Upper lobe of right lung (tissue), 1 donor: ENCODE results near the gene CORO2A. TPM values are rescaled to one million over a fixed set of nuclear protein-coding genes. Genes with fewer than 3 reads are reported as not detected.

Source experiments
- ATAC-seq: fragments of 200-7000 bp; cut with Tn5 transposase; one replicate; pipeline ENCODE4 v1.9.1; 2020; ENCODE audit warnings: mild to moderate bottlenecking, moderate library complexity
- DNase-seq: peaks from one replicate; pipeline ENCODE4 v3.0.0-alpha.2; 2020
- H3K27ac ChIP-seq: fragments of 200-600 bp; one replicate; pipeline ENCODE4 v1.8.0; 2022
- H3K27me3 ChIP-seq: fragments of 200-600 bp; one replicate; pipeline ENCODE4 v1.8.0; 2022; ENCODE audit warnings: mild to moderate bottlenecking
- H3K36me3 ChIP-seq: fragments of 200-600 bp; one replicate; pipeline ENCODE4 v1.8.0; 2022
- H3K4me1 ChIP-seq: fragments of 200-600 bp; one replicate; pipeline ENCODE4 v1.8.0; 2022
- H3K4me3 ChIP-seq: fragments of 200-600 bp; one replicate; pipeline ENCODE4 v1.8.0; 2022; ENCODE audit warnings: mild to moderate bottlenecking
- H3K9me3 ChIP-seq: fragments of 200-600 bp; one replicate; pipeline ENCODE4 v1.8.0; 2022
- CTCF ChIP-seq: fragments of 200-600 bp; IDR thresholded peaks from one replicate; pipeline ENCODE4 v1.8.0; 2022; ENCODE audit warnings: antibody characterized with exemption
- intact Hi-C: fragments of 100-400 bp; cut with DNase I; formaldehyde crosslinking; loops from one replicate; pipeline ENCODE4 v1.11.0; 2022
- total RNA-seq: library from RNA; stranded (reverse); fragmentation: NEBNext Ultra II Directional; extraction: Animal tissue kit (Norgen Biotek cat#: 25700); gene quantifications from one replicate; pipeline ENCODE4 v1.2.1, GENCODE V29; 2021
- donor health status: DM: no; HTN: yes; CAD: no; lungs with severe emphysema.

CORO2A gene
- total RNA-seq, 1 donor from 2014 or later = 20.0 TPM

GRCh38 chr9:98226516-98226915 lies 34.1 kb upstream of the CORO2A start:
- Histone ChIP-seq H3K27ac (no peak overlapping the region), H3K4me1 (peaks cover 11% of the 10 kb centered on the region), H3K9me3 (no peaks in the 10 kb centered on the region), H3K4me3 (no peak overlapping the region), H3K27me3 (no peaks in the 10 kb centered on the region), H3K36me3 (peaks cover 60% of the 10 kb centered on the region)
- ATAC-seq (no peak), DNase-seq (no peak)
- intact Hi-C loops = no loop called here
- no peak for TF ChIP-seq CTCF

- H3K36me3 ChIP-seq = peaks cover 60% of the 10 kb centered on the region
- intact Hi-C loops = no loop called here
Observed at GRCh38 chr9:98225015-98225442, 32.6 kb upstream of the CORO2A start.

GRCh38 chr9:98222885-98223691 lies 30.7 kb upstream of the CORO2A start:
- ATAC-seq (peak; percentile 69), DNase-seq (no peak)
- Histone ChIP-seq H3K4me3 (no peak overlapping the region), H3K27me3 (no peaks in the 10 kb centered on the region), H3K4me1 (peaks cover 11% of the 10 kb centered on the region), H3K9me3 (no peaks in the 10 kb centered on the region), H3K27ac (peak overlapping the region; percentile 42), H3K36me3 (peaks cover 55% of the 10 kb centered on the region)
- no peak for TF ChIP-seq CTCF
- intact Hi-C loops = no loop called here

More at GRCh38 chr9:98225015-98225442, 32.6 kb upstream of the CORO2A start:
- Histone ChIP-seq H3K27me3 (no peaks in the 10 kb centered on the region), H3K9me3 (no peaks in the 10 kb centered on the region), H3K27ac (no peak overlapping the region), H3K4me3 (no peak overlapping the region), H3K4me1 (peaks cover 11% of the 10 kb centered on the region)
- no peak for TF ChIP-seq CTCF
- no peak for ATAC-seq
- DNase-seq = no peak

- Histone ChIP-seq H3K9me3 (no peaks in the 10 kb centered on the region), H3K36me3 (peaks cover 67% of the 10 kb centered on the region), H3K27me3 (no peaks in the 10 kb centered on the region), H3K4me3 (no peak overlapping the region), H3K4me1 (peaks cover 6% of the 10 kb centered on the region), H3K27ac (no peak overlapping the region)
- intact Hi-C loops = no loop called here
- no peak for TF ChIP-seq CTCF
- ATAC-seq (no peak), DNase-seq (no peak)
Observed at GRCh38 chr9:98220911-98221310, 28.5 kb upstream of the CORO2A start.

DNA sequence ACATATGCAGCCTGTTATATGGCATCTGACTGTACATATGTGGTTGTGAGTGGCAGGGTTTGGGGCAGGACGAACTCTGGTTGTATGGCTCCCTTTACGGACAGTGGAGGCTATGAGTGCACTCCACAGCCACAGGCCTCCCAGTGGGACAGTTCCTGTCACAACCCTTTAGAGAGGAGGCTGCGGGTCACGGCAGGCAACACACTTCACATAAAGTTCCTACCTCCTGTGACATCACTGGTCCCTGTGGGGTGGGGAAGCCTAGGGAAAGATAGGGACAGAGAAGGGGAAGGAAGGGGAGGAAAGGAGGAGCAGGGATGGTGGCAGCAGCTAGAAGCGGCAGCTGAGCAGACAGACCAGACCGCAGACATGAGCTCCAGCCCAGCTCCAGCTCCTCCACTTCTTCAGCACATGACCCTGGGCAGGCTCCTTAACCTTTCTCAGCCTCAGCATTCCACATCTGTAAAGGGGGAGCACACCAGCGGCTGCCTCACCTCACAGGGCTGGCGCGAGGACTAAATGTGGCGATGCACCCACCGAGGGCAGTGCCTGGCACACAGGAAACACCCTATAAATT lies 27.4 kb upstream of the CORO2A start:
- peak overlapping the region; percentile 47 for H3K27ac ChIP-seq
- DNase-seq = no peak
- no peak for ATAC-seq
- peaks cover 6% of the 10 kb centered on the region for H3K4me1 ChIP-seq
- H3K9me3 ChIP-seq = no peaks in the 10 kb centered on the region
- no peak for TF ChIP-seq CTCF
- H3K36me3 ChIP-seq = peaks cover 66% of the 10 kb centered on the region
- intact Hi-C loops = no loop called here
- H3K27me3 ChIP-seq = no peaks in the 10 kb centered on the region
- no peak overlapping the region for H3K4me3 ChIP-seq
